ENCODE measurements around the gene RNF227. TPM values are rescaled to one million over a fixed set of nuclear protein-coding genes. Genes with fewer than 3 reads are reported as not detected.
"Not testable (repeated sequence)": the region's sequence is repeated elsewhere in the genome, so short reads cannot be mapped to it uniquely, and the experiment has no call there.

RNF227 gene
- polyA plus RNA-seq (2012; ENCODE audit: missing spikeins) = 3.8 TPM

- DNase-seq (ENCODE audit: insufficient read length) (peak; percentile 63), FAIRE-seq (peak; percentile 94)
- TF ChIP-seq POLR2A (IDR thresholded peaks at IDR 0.05; ENCODE audit: low read depth, low read length) (peak; percentile 46; the same call in 1 of the 2 replicates), TAF1 (IDR thresholded peaks at IDR 0.05; ENCODE audit: borderline replicate concordance, low read depth, low read length) (no peak), POLR2AphosphoS5 (IDR thresholded peaks at IDR 0.05; ENCODE audit: low read depth, low read length) (0 out of 2 replicates have a peak, but pooled peaks have one; percentile 50)
Observed at GRCh38 chr17:7915611-7916384, at the start of gene RNF227. RNF227 (minus strand) TSS chr17:7916289; CDS start chr17:7916195, 94 bp downstream.

DNA sequence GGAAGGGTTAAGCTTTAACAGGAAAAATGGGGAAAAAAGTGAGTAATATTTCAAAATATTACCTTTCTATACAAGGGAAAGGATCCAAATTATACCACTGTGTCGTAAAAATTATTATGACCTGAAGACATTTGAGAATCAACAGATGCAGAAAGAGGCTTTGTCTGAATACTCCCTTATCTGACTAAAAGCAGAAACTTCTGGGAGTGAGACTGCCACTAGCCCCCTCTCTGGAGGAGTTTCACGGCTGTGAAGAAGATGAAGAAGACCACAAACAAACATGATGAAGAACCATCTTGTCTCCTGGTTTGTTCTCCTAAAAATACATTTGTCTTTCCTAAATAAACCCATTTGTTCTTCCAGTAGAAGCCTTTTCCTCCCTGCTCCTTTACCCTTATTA, 45.3 kb upstream of the RNF227 start:
- no peak for FAIRE-seq
- DNase-seq (ENCODE audit: insufficient read length) = no peak
- TF ChIP-seq TAF1 (IDR thresholded peaks at IDR 0.05; ENCODE audit: borderline replicate concordance, low read depth, low read length) = no peak
- no peak for TF ChIP-seq POLR2AphosphoS5 (IDR thresholded peaks at IDR 0.05; ENCODE audit: low read depth, low read length)
- no peak for TF ChIP-seq POLR2A (IDR thresholded peaks at IDR 0.05; ENCODE audit: low read depth, low read length)

DNA sequence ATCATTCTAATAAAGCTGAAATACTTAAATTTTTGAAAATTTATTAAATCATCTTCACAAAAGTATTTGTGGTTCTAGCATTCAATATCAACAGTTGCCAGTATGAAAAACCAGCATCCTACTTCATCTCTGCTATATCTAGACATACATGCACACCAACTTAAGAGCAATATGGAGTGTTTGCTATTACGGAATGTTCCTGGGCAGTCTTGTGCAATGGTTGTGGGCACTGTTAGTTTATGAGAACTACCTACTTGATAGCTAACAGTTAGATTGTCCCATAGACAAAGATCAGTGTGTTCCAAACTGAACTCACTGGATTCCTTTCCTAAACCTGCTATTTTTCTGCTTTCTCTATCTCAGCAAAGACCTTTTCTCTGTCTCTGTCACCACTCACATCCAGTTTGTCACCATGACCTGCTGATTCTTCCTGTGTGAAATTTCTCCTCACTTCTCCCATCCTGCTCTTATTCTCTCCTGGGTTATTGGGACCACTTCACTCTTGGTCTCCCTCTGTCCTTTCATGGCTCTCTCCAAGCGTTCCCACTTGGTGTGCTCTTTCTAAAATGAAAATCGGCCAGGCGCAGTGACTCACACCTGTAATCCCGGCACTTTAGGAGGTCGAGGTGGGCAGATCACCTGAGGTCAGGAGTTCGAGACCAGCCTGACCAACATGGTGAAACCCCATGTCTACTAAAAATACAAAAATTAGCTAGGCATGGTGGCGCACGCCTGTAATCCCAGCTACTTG, 43.6 kb upstream of the RNF227 start:
- FAIRE-seq (no peak), DNase-seq (ENCODE audit: insufficient read length) (no peak)
- no peak for TF ChIP-seq POLR2AphosphoS5 (IDR thresholded peaks at IDR 0.05; ENCODE audit: low read depth, low read length)
- TF ChIP-seq POLR2A (IDR thresholded peaks at IDR 0.05; ENCODE audit: low read depth, low read length) = no peak
- no peak for TF ChIP-seq TAF1 (IDR thresholded peaks at IDR 0.05; ENCODE audit: borderline replicate concordance, low read depth, low read length)

DNA sequence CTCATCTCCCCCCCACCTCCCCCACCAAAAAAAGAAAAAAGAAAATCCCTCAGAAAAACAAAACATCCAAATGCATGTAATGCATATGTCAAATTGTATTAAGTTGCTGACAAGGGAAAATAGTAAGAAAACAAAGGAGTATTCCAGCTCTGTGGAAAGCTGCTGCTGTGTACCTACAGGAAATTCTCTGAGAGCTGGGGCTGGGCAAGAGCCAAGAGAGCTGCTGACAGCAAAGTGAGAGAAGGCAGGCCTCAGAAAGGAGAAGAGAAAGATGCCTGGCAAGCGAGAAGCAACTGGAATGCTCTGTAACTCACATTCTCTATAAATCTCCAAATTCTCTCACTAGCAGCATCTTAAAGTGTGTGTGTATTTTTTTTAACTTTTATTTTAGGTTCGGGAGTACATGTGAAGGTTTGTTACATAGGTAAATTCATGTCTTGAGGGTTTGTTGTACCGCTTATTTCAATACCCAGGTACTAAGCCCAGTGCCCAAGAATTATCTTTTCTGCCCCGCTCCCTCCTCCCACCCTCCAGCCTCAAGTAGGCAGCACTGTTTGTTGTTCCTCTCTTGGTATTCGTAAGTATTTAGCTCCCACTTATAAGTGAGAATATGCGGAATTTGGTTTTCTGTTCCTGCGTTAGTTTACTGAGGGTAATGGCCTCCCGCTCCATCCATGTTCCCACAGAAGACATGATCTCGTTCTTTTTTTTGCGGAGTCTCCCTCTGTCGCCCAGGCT, 40.3 kb upstream of the RNF227 start:
- TF ChIP-seq TAF1 (IDR thresholded peaks at IDR 0.05; ENCODE audit: borderline replicate concordance, low read depth, low read length) (no peak), POLR2A (IDR thresholded peaks at IDR 0.05; ENCODE audit: low read depth, low read length) (no peak), POLR2AphosphoS5 (IDR thresholded peaks at IDR 0.05; ENCODE audit: low read depth, low read length) (no peak)
- no peak for FAIRE-seq
- no peak for DNase-seq (ENCODE audit: insufficient read length)

GRCh38 chr17:7955414-7956227, 39.5 kb upstream of the RNF227 start:
- FAIRE-seq (no peak), DNase-seq (ENCODE audit: insufficient read length) (no peak)
- no peak for TF ChIP-seq TAF1 (IDR thresholded peaks at IDR 0.05; ENCODE audit: borderline replicate concordance, low read depth, low read length)
- no peak for TF ChIP-seq POLR2AphosphoS5 (IDR thresholded peaks at IDR 0.05; ENCODE audit: low read depth, low read length)
- TF ChIP-seq POLR2A (IDR thresholded peaks at IDR 0.05; ENCODE audit: low read depth, low read length) = no peak

DNA sequence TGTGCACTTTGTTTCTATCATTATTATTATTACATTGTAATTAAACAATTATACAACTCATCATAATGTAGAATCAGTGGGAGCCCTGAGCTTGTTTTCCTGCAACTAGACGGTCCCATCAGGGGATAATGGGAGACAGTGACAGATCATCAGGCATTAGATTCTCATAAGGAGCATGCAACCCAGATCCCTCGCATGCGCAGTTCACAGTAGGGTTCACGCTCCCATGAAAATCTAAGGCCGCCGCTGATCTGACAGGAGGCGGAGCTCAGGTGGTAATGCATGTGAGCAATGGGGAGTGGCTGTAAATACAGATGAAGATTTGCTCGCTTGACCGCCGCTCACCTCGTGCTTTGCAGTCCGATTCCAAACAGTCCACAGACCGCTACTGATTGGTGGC, 37.2 kb upstream of the RNF227 start:
- FAIRE-seq; DNase-seq (ENCODE audit: insufficient read length): not testable (repeated sequence)

DNA sequence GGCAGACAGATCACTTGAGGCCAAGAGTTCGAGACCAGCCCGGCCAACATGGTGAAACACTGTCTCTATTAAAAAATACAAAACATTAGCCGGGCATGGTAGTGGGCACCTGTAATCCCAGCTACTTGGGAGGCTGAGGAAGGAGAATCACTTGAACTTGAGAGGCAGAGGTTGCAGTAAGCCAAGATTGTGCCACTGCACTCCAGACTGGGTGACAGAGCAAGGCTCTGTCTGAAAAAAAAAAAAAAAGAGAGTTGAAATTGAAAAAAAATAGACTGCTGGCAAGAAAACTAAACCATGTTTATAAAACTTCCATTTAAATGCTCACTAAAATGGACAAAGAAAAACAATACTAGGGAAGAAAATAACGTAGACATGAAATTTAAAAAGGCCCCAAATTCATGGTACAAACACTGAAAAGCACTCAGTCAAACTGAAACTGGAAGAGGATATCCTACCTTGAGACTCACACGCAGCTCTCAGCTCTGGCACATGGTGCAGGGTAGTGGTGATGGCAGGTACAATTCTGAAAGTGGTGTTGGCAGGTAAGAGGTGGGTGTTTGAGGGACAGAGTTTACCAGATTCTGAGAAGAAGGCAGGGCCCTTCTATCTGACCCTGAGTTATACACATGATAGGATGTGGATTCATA, 35.2 kb upstream of the RNF227 start:
- TF ChIP-seq POLR2AphosphoS5 (IDR thresholded peaks at IDR 0.05; ENCODE audit: low read depth, low read length) = peak; percentile 43; the same call in 1 of the 2 replicates
- no peak for TF ChIP-seq TAF1 (IDR thresholded peaks at IDR 0.05; ENCODE audit: borderline replicate concordance, low read depth, low read length)
- FAIRE-seq (peak; percentile 93), DNase-seq (ENCODE audit: insufficient read length) (no peak)

DNA sequence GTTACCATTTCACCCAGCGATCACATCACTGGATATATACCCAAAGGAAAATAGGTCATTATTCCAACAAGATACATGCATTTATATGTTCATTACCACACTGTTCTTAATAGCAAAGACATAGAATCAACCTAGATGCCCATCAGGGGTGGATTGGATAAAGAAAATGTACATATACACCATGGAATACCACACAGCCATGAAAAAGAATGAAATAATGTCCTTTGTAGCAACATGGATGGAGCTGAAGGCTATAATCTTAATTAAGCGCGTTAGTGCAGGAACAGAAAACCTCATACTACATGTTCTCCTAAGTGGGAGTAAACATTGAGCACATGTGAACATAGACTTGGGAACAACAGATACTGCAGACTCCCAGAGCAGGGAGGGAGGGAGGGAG, 34.5 kb upstream of the RNF227 start:
- FAIRE-seq = no peak
- no peak for TF ChIP-seq TAF1 (IDR thresholded peaks at IDR 0.05; ENCODE audit: borderline replicate concordance, low read depth, low read length)
- TF ChIP-seq POLR2A (IDR thresholded peaks at IDR 0.05; ENCODE audit: low read depth, low read length) = no peak
- TF ChIP-seq POLR2AphosphoS5 (IDR thresholded peaks at IDR 0.05; ENCODE audit: low read depth, low read length) = no peak

GRCh38 chr17:7947651-7948050, 31.6 kb upstream of the RNF227 start:
- TF ChIP-seq TAF1 (IDR thresholded peaks at IDR 0.05; ENCODE audit: borderline replicate concordance, low read depth, low read length) = no peak
- DNase-seq (ENCODE audit: insufficient read length) (no peak), FAIRE-seq (no peak)

More for the DNA sequence above, 34.5 kb upstream of the RNF227 start:
- DNase-seq (ENCODE audit: insufficient read length) = no peak

- TF ChIP-seq POLR2AphosphoS5 (IDR thresholded peaks at IDR 0.05; ENCODE audit: low read depth, low read length) (no peak), TAF1 (IDR thresholded peaks at IDR 0.05; ENCODE audit: borderline replicate concordance, low read depth, low read length) (no peak), POLR2A (IDR thresholded peaks at IDR 0.05; ENCODE audit: low read depth, low read length) (no peak)
- FAIRE-seq (no peak), DNase-seq (ENCODE audit: insufficient read length) (no peak)
Observed at GRCh38 chr17:7946441-7946840, 30.4 kb upstream of the RNF227 start.
